HepG2 (cell line): Measurements from ENCODE around the gene TSHZ2. TPM values are rescaled to one million over a fixed set of nuclear protein-coding genes. Genes with fewer than 3 reads are reported as not detected.

Source experiments
- EP300 ChIP-seq, 3 experiments: sonication (generic) in 1 of 3; formaldehyde crosslinking in 1 of 3; IDR thresholded peaks; 2 replicates each; pipeline versions ENCODE4 v1.5.1 to v1.6.1; 2011 to 2020; ENCODE audit warnings: low read depth in 2 of 3, low read length in 2 of 3, borderline replicate concordance in 1 of 3, improper control_type of control experiment in 1 of 3, mild to moderate bottlenecking in 1 of 3, missing genetic modification reagents in 1 of 3, moderate library complexity in 1 of 3
- ERF ChIP-seq: IDR thresholded peaks from 2 replicates; pipeline ENCODE4 v1.6.1; 2018; ENCODE audit warnings: missing biosample characterization, missing genetic modification reagents
- EZH2 ChIP-seq: conservative IDR thresholded peaks from 2 replicates; pipeline ENCODE4 v1.6.1; 2012; ENCODE audit warnings: mild to moderate bottlenecking, low read depth, low read length, moderate library complexity
- FOXJ3 ChIP-seq: sonication (generic); formaldehyde crosslinking; IDR thresholded peaks from 2 replicates; pipeline ENCODE4 v1.4.0; 2020; ENCODE audit warnings: missing genetic modification reagents, mild to moderate bottlenecking, borderline replicate concordance
- HMGXB3 ChIP-seq: sonication (generic); formaldehyde crosslinking; IDR thresholded peaks from 2 replicates; pipeline ENCODE4 v1.4.0; 2020; ENCODE audit warnings: missing genetic modification reagents, borderline replicate concordance
- MBD4 ChIP-seq: IDR thresholded peaks from 2 replicates; pipeline ENCODE4 v1.6.1; 2012; ENCODE audit warnings: low read length, inconsistent platforms, borderline replicate concordance
- NFYB ChIP-seq: sonication (generic); formaldehyde crosslinking; IDR thresholded peaks from 2 replicates; pipeline ENCODE4 v1.4.0; 2020; ENCODE audit warnings: missing genetic modification reagents
- NR1H2 ChIP-seq: sonication (generic); formaldehyde crosslinking; IDR thresholded peaks from 2 replicates; pipeline ENCODE4 v1.8.1; 2022; ENCODE audit warnings: low read depth, missing genetic modification reagents, borderline replicate concordance
- PCBP1 ChIP-seq: fragments of 200-400 bp; formaldehyde crosslinking; IDR thresholded peaks from 2 replicates; pipeline ENCODE4 v1.6.1; 2017; ENCODE audit warnings: mild to moderate bottlenecking, low read depth, low read length, borderline replicate concordance
- POGK ChIP-seq: sonication (generic); formaldehyde crosslinking; conservative IDR thresholded peaks from 2 replicates; pipeline ENCODE4 v1.8.0; 2022; ENCODE audit warnings: mild to moderate bottlenecking, moderate library complexity, missing genetic modification reagents
- POLR2AphosphoS2 ChIP-seq: IDR thresholded peaks from 2 replicates; pipeline ENCODE4 v1.6.1; 2011; ENCODE audit warnings: low read depth, low read length, improper control_type of control experiment
- RXRB ChIP-seq: IDR thresholded peaks from 2 replicates; pipeline ENCODE4 v1.6.1; 2016; ENCODE audit warnings: borderline replicate concordance, missing genetic modification reagents, missing compliant biosample characterization
- SMAD3 ChIP-seq: sonication (generic); formaldehyde crosslinking; IDR thresholded peaks from 2 replicates; pipeline ENCODE4 v1.4.0; 2020; ENCODE audit warnings: missing genetic modification reagents
- ZFAT ChIP-seq: sonication (generic); formaldehyde crosslinking; conservative IDR thresholded peaks from 2 replicates; pipeline ENCODE4 v1.8.1; 2023; ENCODE audit warnings: missing genetic modification reagents, inconsistent platforms
- ZMYM4 ChIP-seq: sonication (generic); formaldehyde crosslinking; IDR thresholded peaks from 2 replicates; pipeline ENCODE4 v1.8.1; 2023; ENCODE audit warnings: mild to moderate bottlenecking, missing genetic modification reagents
- ZNF17 ChIP-seq: sonication (generic); formaldehyde crosslinking; IDR thresholded peaks from 2 replicates; pipeline ENCODE4 v1.5.0; 2020; ENCODE audit warnings: mild to moderate bottlenecking, missing genetic modification reagents
- ZNF446 ChIP-seq: sonication (generic); formaldehyde crosslinking; IDR thresholded peaks from 2 replicates; pipeline ENCODE4 v1.5.0; 2020; ENCODE audit warnings: mild to moderate bottlenecking, missing genetic modification reagents
- ZNF496 ChIP-seq: sonication (generic); formaldehyde crosslinking; IDR thresholded peaks from 2 replicates; pipeline ENCODE4 v1.8.1; 2023; ENCODE audit warnings: mild to moderate bottlenecking, moderate library complexity, missing genetic modification reagents; ENCODE audit not compliant: insufficient replicate concordance
- ZNF546 ChIP-seq: sonication (generic); formaldehyde crosslinking; conservative IDR thresholded peaks from 2 replicates; pipeline ENCODE4 v1.8.1; 2023; ENCODE audit warnings: mild to moderate bottlenecking, missing genetic modification reagents
- ZNF703 ChIP-seq: sonication (generic); formaldehyde crosslinking; IDR thresholded peaks from 2 replicates; pipeline ENCODE4 v1.5.1; 2020; ENCODE audit warnings: missing genetic modification reagents, mild to moderate bottlenecking, moderate library complexity, borderline replicate concordance
- ZNF749 ChIP-seq: sonication (generic); formaldehyde crosslinking; IDR thresholded peaks from 2 replicates; pipeline ENCODE4 v1.8.0; 2022; ENCODE audit warnings: mild to moderate bottlenecking, missing genetic modification reagents, moderate library complexity, borderline replicate concordance
- polyA plus RNA-seq, 8 experiments: library from polyadenylated mRNA; depleted of rRNA in 3 of 8; stranded (reverse) in 7 of 8; unstranded in 1 of 8; fragments of >200 nt; fragmentation: Illumina TruSeq in 4 of 8; extraction: Trizol in 4 of 8; gene quantifications; 2 replicates each; pipeline versions ENCODE4 v1.2.1 to v1.2.3, GENCODE V29; 2011 to 2016; ENCODE audit warnings: low read depth in 4 of 8, missing spikeins in 1 of 8, mixed read lengths in 1 of 8; ENCODE audit not compliant: insufficient read depth in 1 of 8
- total RNA-seq, 5 experiments: library from RNA; depleted of rRNA; stranded (reverse); fragments of >200 nt; fragmentation: Illumina TruSeq; extraction: Trizol; gene quantifications; 2 replicates each; pipeline ENCODE4 v1.2.3, GENCODE V29; 2016; ENCODE audit warnings: low read depth in 1 of 5

TSHZ2 gene
- total and polyA plus RNA-seq, 2 of the 13 experiments (the other 11 are each of a cell fraction or from before 2014, with no cell fraction given) = 0.01 TPM; not detected in 1

GRCh38 chr20:53216856-53217576, 244.9 kb downstream of the TSHZ2 start (continued):
- TF ChIP-seq EP300 (IDR thresholded peaks at IDR 0.05; ENCODE audit: low read depth in 2 of 2, low read length in 2 of 2) = no peak
- no peak for TF ChIP-seq EP300 (CRISPR knock-in tag; IDR thresholded peaks at IDR 0.05; ENCODE audit: borderline replicate concordance)
- TF ChIP-seq ZNF546 = no peak
- no peak for TF ChIP-seq POLR2AphosphoS2
- peak; percentile 70; the same call in 1 of the 2 replicates for TF ChIP-seq ERF (CRISPR knock-in tag)
- TF ChIP-seq ZNF446 = no peak
- no peak for TF ChIP-seq PCBP1
- no peak for TF ChIP-seq SMAD3 (CRISPR knock-in tag)
- no peak for TF ChIP-seq ZNF496 (CRISPR knock-in tag)
- no peak for TF ChIP-seq NFYB (CRISPR knock-in tag)
- TF ChIP-seq NR1H2 (CRISPR knock-in tag) = no peak
- no peak for TF ChIP-seq ZNF749
- TF ChIP-seq EZH2 = peak; percentile 87; the same call in 1 of the 2 replicates
- no peak for TF ChIP-seq FOXJ3 (CRISPR knock-in tag)
- no peak for TF ChIP-seq ZMYM4 (CRISPR knock-in tag)
- 0 out of 2 replicates have a peak, but pooled peaks have one; percentile 9 for TF ChIP-seq RXRB (CRISPR knock-in tag)
- no peak for TF ChIP-seq ZNF703 (CRISPR knock-in tag)
- no peak for TF ChIP-seq ZNF17
- 0 out of 2 replicates have a peak, but pooled peaks have one; percentile 54 for TF ChIP-seq HMGXB3 (CRISPR knock-in tag)
- no peak for TF ChIP-seq ZFAT (CRISPR knock-in tag)
- TF ChIP-seq MBD4 = no peak
- TF ChIP-seq POGK (CRISPR knock-in tag) = no peak
